ENCODE data around the gene JAZF1.

Gene JAZF1

DNA sequence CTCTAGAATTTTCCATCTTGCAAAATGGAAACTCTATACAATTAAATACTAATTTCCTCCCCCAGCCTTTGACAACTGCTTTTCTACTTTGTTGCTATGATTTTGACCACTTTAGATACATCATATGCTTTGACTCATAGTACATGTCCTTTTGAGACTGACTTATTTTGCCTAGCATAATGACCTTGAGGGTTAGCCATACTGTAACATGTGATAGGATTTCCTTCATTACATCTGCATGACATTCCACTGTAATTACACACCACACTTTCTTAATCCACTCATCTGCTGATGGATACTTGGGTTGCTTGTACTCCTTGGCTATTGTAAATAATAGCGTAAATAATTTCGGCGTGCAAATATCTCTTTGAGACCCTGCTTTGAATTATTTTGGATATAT lies 127.7 kb downstream of the JAZF1 start:
- Histone ChIP-seq H3K36me3 (ENCODE audit: control insufficient read depth in 1 of 2, insufficient read depth in 2 of 2, low read depth in 1 of 2, low read length in 2 of 2) (no peaks in the 10 kb centered on the region), H3K18ac (ENCODE audit: low read depth in 1 of 2, low read length in 2 of 2) (no peak overlapping the region), H3K27ac (ENCODE audit: low read length, poor library complexity, severe bottlenecking) (no peak overlapping the region), H2BK12ac (ENCODE audit: low read length in 2 of 2) (no peak overlapping the region), H3K9me3 (ENCODE audit: control insufficient read depth, low read length) (no peaks in the 10 kb centered on the region), H2BK5ac (ENCODE audit: low read depth, low read length, poor library complexity, severe bottlenecking) (no peak overlapping the region), H3K27me3 (ENCODE audit: control insufficient read depth in 1 of 2, insufficient read depth in 1 of 2, low read length in 2 of 2) (no peaks in the 10 kb centered on the region), H3K4me3 (ENCODE audit: insufficient read depth in 1 of 2, low read depth in 1 of 2, low read length in 2 of 2) (no peak overlapping the region), H3K23ac (ENCODE audit: low read length in 2 of 2) (no peak overlapping the region), H3K4me1 (ENCODE audit: control insufficient read depth, insufficient read depth, low read depth, low read length) (peaks cover 8% of the 10 kb centered on the region), H3K14ac (ENCODE audit: low read length in 2 of 2) (no peak overlapping the region), H2BK120ac (ENCODE audit: low read depth, low read length) (no peak overlapping the region), H2AFZ (ENCODE audit: low read depth, low read length) (no peak overlapping the region), H2BK15ac (ENCODE audit: low read depth, poor library complexity, severe bottlenecking) (no peak overlapping the region), H4K8ac (ENCODE audit: low read length) (no peak overlapping the region), H3K4ac (ENCODE audit: low read depth in 1 of 2, low read length in 2 of 2) (no peak overlapping the region), H3K79me1 (replicated peaks; ENCODE audit: low read length, poor library complexity, severe bottlenecking) (peaks cover 13% of the 10 kb centered on the region), H3K4me2 (ENCODE audit: low read length, poor library complexity, severe bottlenecking) (no peak overlapping the region), H2AK5ac (ENCODE audit: low read length, severe bottlenecking) (no peak overlapping the region), H3K9ac (ENCODE audit: low read length) (no peak overlapping the region), H4K91ac (ENCODE audit: low read length) (no peak overlapping the region)
- WGBS: 5% methylated on average over 3 of the region's 3 CpGs
- peak; percentile 91 for DNase-seq

- Histone ChIP-seq H3K4me1 (ENCODE audit: control insufficient read depth, insufficient read depth, low read depth, low read length) (peaks cover 1% of the 10 kb centered on the region), H3K79me1 (replicated peaks; ENCODE audit: low read length, poor library complexity, severe bottlenecking) (peaks cover 23% of the 10 kb centered on the region), H3K4ac (ENCODE audit: low read depth in 1 of 2, low read length in 2 of 2) (no peak overlapping the region), H3K4me3 (ENCODE audit: insufficient read depth in 1 of 2, low read depth in 1 of 2, low read length in 2 of 2) (no peak overlapping the region), H3K18ac (ENCODE audit: low read depth in 1 of 2, low read length in 2 of 2) (no peak overlapping the region), H3K9me3 (ENCODE audit: control insufficient read depth, low read length) (no peaks in the 10 kb centered on the region), H2BK120ac (ENCODE audit: low read depth, low read length) (no peak overlapping the region), H2BK15ac (ENCODE audit: low read depth, poor library complexity, severe bottlenecking) (no peak overlapping the region), H2AFZ (ENCODE audit: low read depth, low read length) (no peak overlapping the region), H3K23ac (ENCODE audit: low read length in 2 of 2) (no peak overlapping the region), H2AK5ac (ENCODE audit: low read length, severe bottlenecking) (no peak overlapping the region), H4K8ac (ENCODE audit: low read length) (no peak overlapping the region), H4K91ac (ENCODE audit: low read length) (no peak overlapping the region), H3K4me2 (ENCODE audit: low read length, poor library complexity, severe bottlenecking) (no peak overlapping the region), H3K27ac (ENCODE audit: low read length, poor library complexity, severe bottlenecking) (no peak overlapping the region), H3K27me3 (ENCODE audit: control insufficient read depth in 1 of 2, insufficient read depth in 1 of 2, low read length in 2 of 2) (no peaks in the 10 kb centered on the region), H2BK5ac (ENCODE audit: low read depth, low read length, poor library complexity, severe bottlenecking) (no peak overlapping the region), H3K9ac (ENCODE audit: low read length) (no peak overlapping the region), H3K36me3 (ENCODE audit: control insufficient read depth in 1 of 2, insufficient read depth in 2 of 2, low read depth in 1 of 2, low read length in 2 of 2) (no peaks in the 10 kb centered on the region), H3K14ac (ENCODE audit: low read length in 2 of 2) (no peak overlapping the region), H2BK12ac (ENCODE audit: low read length in 2 of 2) (no peak overlapping the region)
- no peak for DNase-seq
- WGBS: 95% methylated on average over 2 of the region's 2 CpGs
Measured at GRCh38 chr7:28048694-28049093, 131.9 kb downstream of the JAZF1 start.

- Histone ChIP-seq H3K79me1 (replicated peaks; ENCODE audit: low read length, poor library complexity, severe bottlenecking) (peaks cover 21% of the 10 kb centered on the region), H3K4me1 (ENCODE audit: control insufficient read depth, insufficient read depth, low read depth, low read length) (peaks cover 4% of the 10 kb centered on the region), H2BK12ac (ENCODE audit: low read length in 2 of 2) (no peak overlapping the region), H3K4me3 (ENCODE audit: insufficient read depth in 1 of 2, low read depth in 1 of 2, low read length in 2 of 2) (no peak overlapping the region), H4K8ac (ENCODE audit: low read length) (no peak overlapping the region), H3K27me3 (ENCODE audit: control insufficient read depth in 1 of 2, insufficient read depth in 1 of 2, low read length in 2 of 2) (no peaks in the 10 kb centered on the region), H4K91ac (ENCODE audit: low read length) (no peak overlapping the region), H3K23ac (ENCODE audit: low read length in 2 of 2) (no peak overlapping the region), H2BK120ac (ENCODE audit: low read depth, low read length) (no peak overlapping the region), H3K27ac (ENCODE audit: low read length, poor library complexity, severe bottlenecking) (no peak overlapping the region), H3K36me3 (ENCODE audit: control insufficient read depth in 1 of 2, insufficient read depth in 2 of 2, low read depth in 1 of 2, low read length in 2 of 2) (no peaks in the 10 kb centered on the region), H3K18ac (ENCODE audit: low read depth in 1 of 2, low read length in 2 of 2) (no peak overlapping the region), H2AK5ac (ENCODE audit: low read length, severe bottlenecking) (no peak overlapping the region), H2AFZ (ENCODE audit: low read depth, low read length) (no peak overlapping the region), H2BK5ac (ENCODE audit: low read depth, low read length, poor library complexity, severe bottlenecking) (no peak overlapping the region), H3K9me3 (ENCODE audit: control insufficient read depth, low read length) (no peaks in the 10 kb centered on the region), H3K4ac (ENCODE audit: low read depth in 1 of 2, low read length in 2 of 2) (no peak overlapping the region), H3K14ac (ENCODE audit: low read length in 2 of 2) (no peak overlapping the region), H2BK15ac (ENCODE audit: low read depth, poor library complexity, severe bottlenecking) (no peak overlapping the region), H3K4me2 (ENCODE audit: low read length, poor library complexity, severe bottlenecking) (no peak overlapping the region), H3K9ac (ENCODE audit: low read length) (no peak overlapping the region)
- no peak for DNase-seq
- 99% methylated on average over 2 of the region's 2 CpGs for WGBS
Measured at GRCh38 chr7:28046035-28046434, 134.6 kb downstream of the JAZF1 start.

DNA sequence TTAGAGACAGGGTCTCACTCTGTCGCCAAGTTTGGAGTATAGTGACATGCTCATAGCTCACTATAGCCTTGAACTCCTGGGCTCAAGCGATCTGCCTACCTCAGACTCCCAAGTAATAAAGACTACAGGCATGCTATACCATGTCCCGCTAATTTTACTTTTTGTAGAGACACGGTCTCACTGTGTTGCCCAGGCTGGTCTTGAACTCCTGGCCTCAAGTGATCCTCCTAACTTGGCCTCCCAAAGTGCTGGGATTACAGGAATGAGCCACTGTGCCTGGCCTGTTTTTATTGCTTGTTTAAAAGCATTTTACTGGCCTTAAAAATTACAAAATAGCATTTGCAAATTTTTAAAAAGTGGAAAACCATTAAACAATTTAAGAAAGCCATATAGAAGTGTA lies 135.0 kb downstream of the JAZF1 start:
- H3K9me3 ChIP-seq (ENCODE audit: control insufficient read depth, low read length): no peaks in the 10 kb centered on the region
- no peak overlapping the region for H3K27ac ChIP-seq (ENCODE audit: low read length, poor library complexity, severe bottlenecking)
- H3K27me3 ChIP-seq (ENCODE audit: control insufficient read depth in 1 of 2, insufficient read depth in 1 of 2, low read length in 2 of 2): no peaks in the 10 kb centered on the region
- H3K36me3 ChIP-seq (ENCODE audit: control insufficient read depth in 1 of 2, insufficient read depth in 2 of 2, low read depth in 1 of 2, low read length in 2 of 2): no peaks in the 10 kb centered on the region
- no peak overlapping the region for H3K4ac ChIP-seq (ENCODE audit: low read depth in 1 of 2, low read length in 2 of 2)
- no peak overlapping the region for H2BK5ac ChIP-seq (ENCODE audit: low read depth, low read length, poor library complexity, severe bottlenecking)
- H3K23ac ChIP-seq (ENCODE audit: low read length in 2 of 2): no peak overlapping the region
- no peak overlapping the region for H3K4me2 ChIP-seq (ENCODE audit: low read length, poor library complexity, severe bottlenecking)
- H3K9ac ChIP-seq (ENCODE audit: low read length): no peak overlapping the region
- no peak overlapping the region for H2AFZ ChIP-seq (ENCODE audit: low read depth, low read length)
- no peak overlapping the region for H2AK5ac ChIP-seq (ENCODE audit: low read length, severe bottlenecking)
- no peak overlapping the region for H4K8ac ChIP-seq (ENCODE audit: low read length)
- no peak for DNase-seq
- H2BK12ac ChIP-seq (ENCODE audit: low read length in 2 of 2): no peak overlapping the region
- over 99% methylated on average over 4 of the region's 4 CpGs for WGBS
- H3K79me1 ChIP-seq (replicated peaks; ENCODE audit: low read length, poor library complexity, severe bottlenecking): peaks cover 21% of the 10 kb centered on the region
- H2BK120ac ChIP-seq (ENCODE audit: low read depth, low read length): no peak overlapping the region
- H4K91ac ChIP-seq (ENCODE audit: low read length): no peak overlapping the region
- H3K4me1 ChIP-seq (ENCODE audit: control insufficient read depth, insufficient read depth, low read depth, low read length): peaks cover 5% of the 10 kb centered on the region
- no peak overlapping the region for H2BK15ac ChIP-seq (ENCODE audit: low read depth, poor library complexity, severe bottlenecking)
- no peak overlapping the region for H3K14ac ChIP-seq (ENCODE audit: low read length in 2 of 2)
- no peak overlapping the region for H3K4me3 ChIP-seq (ENCODE audit: insufficient read depth in 1 of 2, low read depth in 1 of 2, low read length in 2 of 2)
- H3K18ac ChIP-seq (ENCODE audit: low read depth in 1 of 2, low read length in 2 of 2): no peak overlapping the region
